Nucleus accumbens (tissue), 56 donors: Measurements from ENCODE around the gene PUM2.
"Not testable (repeated sequence)": the region's sequence is repeated elsewhere in the genome, so short reads cannot be mapped to it uniquely, and the experiment has no call there.

ENCODE experiments used
- DNase-seq, 56 donors: peaks; one replicate each; lab custom pipeline; 2025; lab: John Stamatoyannopoulos, UW

PUM2 gene

DNA sequence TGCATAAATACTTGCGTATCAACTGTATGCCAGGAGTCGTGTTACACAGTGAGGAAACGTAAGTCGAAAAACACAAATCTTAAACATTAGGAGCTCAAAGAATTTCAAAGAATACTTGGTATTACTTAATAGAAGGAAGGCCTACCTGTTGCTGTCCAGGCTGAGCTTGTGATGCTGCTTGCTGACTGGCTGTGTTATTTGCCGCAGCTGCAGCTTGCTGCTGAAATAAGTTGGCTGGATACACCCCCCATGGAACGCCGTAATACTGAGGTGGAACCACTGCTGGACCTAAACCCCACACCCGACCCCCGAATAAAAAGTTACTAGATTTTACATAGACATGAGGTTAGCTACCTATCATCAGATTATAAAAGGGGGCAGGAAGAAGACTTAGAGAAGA, 56.4 kb downstream of the PUM2 start:
- no peak for DNase-seq

- no peak for DNase-seq
Observed at GRCh38 chr2:20292984-20293383, 57.7 kb downstream of the PUM2 start.

DNA sequence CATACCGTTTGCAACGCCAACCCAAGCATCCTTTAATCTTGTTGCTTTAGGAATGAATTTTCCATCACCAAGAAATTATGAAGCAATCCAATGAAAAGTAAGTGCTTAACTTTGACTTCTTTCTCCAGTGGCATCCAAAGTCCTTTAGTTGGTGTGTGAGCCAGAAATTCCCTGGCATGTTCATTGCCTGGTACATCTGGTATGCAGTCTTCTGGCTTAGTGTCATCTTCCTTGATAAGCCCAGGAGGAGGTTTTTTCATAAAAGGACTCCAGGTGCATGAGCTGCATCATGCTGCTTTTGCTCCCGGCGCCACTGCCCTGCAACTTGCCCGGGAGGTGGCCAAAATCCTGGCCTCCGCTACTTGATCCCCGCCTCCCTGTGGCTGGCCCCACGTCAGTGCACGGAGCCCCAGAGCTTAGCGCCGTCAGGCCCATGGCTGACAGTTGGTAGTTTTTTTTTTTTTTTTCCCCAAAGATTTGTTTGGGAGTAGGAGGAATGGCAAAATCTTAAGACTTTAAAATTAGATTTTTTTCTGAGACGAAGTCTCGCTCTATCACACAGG, 58.7 kb downstream of the PUM2 start:
- DNase-seq, result no peak

DNA sequence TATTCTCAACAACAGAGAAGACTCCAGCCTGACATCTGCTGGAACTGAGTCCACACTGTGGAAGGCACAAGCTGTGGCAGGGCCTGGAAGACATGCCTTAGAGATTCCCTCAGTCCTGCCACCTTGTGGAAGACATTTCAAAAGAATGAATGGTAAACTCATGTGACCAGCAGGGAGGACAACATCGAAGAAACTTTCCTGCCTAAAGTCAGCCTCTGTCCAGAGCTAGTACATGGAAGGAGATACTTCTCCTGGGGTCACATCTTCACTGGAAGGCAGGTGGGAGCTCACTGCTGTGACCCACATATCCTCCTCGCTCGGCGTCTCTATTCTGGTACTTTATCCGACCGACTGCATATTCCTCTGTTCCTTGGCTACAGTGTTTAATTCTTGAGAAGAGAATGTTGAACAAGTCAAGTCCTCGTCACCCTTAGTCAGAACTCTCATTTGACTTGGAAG, 59.5 kb downstream of the PUM2 start:
- peak in 33 of 56 donors; percentile 1 to 51 (median 13) for DNase-seq

- no peak for DNase-seq
Observed at GRCh38 chr2:20288642-20289340, 61.9 kb downstream of the PUM2 start.

- DNase-seq, result peak in 48 of 56 donors; percentile 1 to 79 (median 48)
Observed at GRCh38 chr2:20282916-20283592, 67.6 kb downstream of the PUM2 start.

DNA sequence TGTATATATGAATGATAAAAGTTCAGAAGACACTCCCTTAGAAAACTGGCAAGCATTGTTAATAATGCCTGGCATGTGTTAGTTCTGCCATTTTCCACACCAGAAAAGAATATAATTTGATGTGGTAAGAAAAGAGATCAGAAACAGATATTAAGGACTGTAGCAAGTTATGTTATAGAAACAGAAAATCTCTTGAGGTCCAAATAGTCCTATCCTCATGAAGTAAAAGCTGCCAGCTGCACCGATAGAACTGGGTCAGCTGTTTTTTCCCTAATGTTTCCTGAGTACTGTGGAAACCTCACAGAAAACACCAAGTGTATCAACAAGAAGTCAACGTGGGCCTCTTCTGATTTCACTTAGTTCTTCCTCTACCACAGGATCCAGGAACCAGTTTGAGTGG, 68.8 kb downstream of the PUM2 start:
- no peak for DNase-seq

GRCh38 chr2:20273042-20273441, 77.6 kb downstream of the PUM2 start:
- no peak for DNase-seq

DNA sequence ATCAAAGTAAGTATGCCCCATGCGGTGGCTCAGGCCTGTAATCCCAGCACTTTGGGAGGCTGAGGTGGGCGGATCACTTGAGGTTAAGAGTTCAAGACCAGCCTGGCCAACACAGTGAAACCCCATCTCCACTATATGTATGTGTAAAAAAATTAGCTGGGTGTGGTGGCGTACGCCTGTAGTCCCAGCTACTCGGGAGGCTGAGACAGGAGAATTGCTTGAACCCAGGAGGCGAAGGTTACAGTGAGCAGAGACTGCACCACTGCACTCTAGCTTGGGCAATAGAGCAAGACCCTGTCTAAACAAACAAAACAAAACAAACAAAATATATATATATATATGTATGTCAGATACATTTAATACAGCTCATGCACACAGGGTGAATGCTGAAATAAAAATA, 82.3 kb downstream of the PUM2 start:
- DNase-seq, result not testable (repeated sequence)

GRCh38 chr2:20267529-20267928, 83.1 kb downstream of the PUM2 start:
- DNase-seq, result no peak

- no peak for DNase-seq
Observed at GRCh38 chr2:20264629-20265028, 86.0 kb downstream of the PUM2 start.

GRCh38 chr2:20257411-20257810, 93.2 kb downstream of the PUM2 start:
- no peak for DNase-seq

- no peak for DNase-seq
Observed at GRCh38 chr2:20254731-20255130, 95.9 kb downstream of the PUM2 start.

DNA sequence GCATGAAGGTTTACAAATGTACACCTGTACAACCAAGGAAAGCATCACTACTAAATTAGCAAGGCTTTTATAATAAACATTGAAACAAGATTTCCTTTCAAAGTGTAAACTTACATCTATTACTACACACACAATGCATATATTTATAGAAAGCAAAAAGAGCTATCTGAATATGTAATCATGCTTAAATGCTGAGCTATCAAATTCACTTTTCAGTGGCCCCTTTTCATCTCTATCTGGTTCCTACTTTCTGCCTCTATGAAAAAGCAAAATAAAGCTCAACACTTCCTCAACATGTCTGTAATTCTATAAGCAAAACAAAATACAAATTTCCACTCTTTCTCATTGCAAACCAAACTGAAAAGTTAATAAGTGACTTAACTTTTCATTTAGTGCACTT, 100.2 kb downstream of the PUM2 start:
- no peak for DNase-seq

GRCh38 chr2:20249170-20249569, 101.5 kb downstream of the PUM2 start:
- DNase-seq, result no peak

DNA sequence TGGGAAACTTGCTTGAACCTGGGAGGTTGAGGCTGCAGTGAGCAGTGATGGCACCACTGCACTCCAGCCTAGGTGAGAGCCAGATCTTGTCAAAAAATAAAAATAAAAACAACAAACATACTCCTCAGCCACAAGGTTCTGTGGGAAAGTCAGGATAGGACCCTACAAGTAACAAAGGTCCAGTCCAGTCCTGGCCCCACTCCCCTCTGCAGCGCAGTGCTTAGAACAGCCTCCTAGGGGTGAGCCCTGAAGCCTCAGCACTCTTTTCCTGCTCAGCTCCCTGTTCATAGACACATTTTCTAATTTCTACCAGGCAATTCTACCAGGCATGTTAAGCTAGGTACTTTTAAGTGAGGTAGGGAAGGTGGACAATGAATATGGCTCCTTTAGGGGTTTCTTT, 103.6 kb downstream of the PUM2 start:
- no peak for DNase-seq

- not testable (repeated sequence) for DNase-seq
Observed at GRCh38 chr2:20243637-20244036, 107.0 kb downstream of the PUM2 start.

DNA sequence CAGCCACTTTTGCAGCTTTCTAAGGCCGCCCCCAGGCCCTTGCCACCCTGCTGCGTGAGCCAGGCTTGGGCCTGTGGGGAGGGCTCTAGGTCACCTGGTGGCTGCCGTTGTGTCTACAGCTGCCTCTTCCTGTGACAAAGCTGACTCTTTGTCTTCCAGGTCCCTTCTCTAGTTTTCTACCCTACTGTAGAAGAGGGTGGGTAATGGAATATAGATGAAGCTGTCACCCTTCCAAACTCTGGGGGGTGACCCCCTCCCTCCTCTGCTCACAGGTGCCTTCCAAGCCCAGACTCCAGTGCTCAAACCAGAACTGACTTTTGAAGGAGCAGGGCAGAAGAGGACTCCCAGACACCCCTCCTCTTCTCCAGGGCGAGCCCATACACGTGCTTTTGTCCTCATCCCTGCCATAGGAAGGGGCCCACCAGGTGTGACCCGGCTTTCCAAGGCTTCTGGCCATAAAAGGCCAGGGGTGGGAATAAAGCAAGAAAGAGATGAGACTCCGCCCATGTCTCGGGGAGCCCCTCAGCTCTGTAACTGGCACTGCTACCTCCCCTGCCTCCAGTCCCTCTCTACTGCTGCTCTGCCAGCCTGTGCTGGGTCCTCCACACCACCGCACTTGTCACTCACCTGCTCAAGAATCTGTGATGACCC, 107.8 kb downstream of the PUM2 start:
- DNase-seq, result no peak

- no peak for DNase-seq
Observed at GRCh38 chr2:20241973-20242726, 108.5 kb downstream of the PUM2 start.

DNA sequence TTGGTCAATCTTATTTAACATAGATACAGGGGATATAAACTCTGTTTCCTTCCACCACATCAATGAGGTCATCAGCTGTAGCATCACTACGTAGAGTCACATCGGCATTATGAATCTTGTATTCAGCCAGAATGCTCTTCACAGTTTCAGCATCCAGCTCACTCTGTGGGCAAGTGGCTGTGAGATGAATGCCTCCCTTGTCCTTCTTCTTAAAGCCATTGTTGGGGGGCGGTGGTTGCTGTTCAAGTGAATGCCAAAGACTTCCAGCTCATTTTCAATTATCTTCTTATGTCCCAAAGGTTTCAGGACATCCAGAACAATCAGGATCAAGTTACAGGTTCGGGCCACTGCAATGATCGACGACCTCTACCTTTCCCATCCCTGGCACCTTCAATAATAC, 110.4 kb downstream of the PUM2 start:
- DNase-seq, result peak in 6 of 56 donors; percentile 4 to 54 (median 14)

GRCh38 chr2:20236496-20236895, 114.1 kb downstream of the PUM2 start:
- no peak for DNase-seq
